Tibial artery (tissue), 4 donors: ENCODE data around the gene PRXL2C.
"Not testable (repeated sequence)": the region's sequence is repeated elsewhere in the genome, so short reads cannot be mapped to it uniquely, and the experiment has no call there.

Source experiments
- DNase-seq, 2 donors: peaks; one replicate each; pipeline ENCODE4 v3.0.0-alpha.2; 2019
- H3K27ac ChIP-seq, 2 donors: fragments of 200-600 bp; sonication (generic) in 1 of 2; 1 replicate in 1 of 2; 2 replicates in 1 of 2; pipeline ENCODE4 v1.5.1; 2018 to 2019; ENCODE audit warnings: mild to moderate bottlenecking in 1 of 2
- H3K27me3 ChIP-seq, 2 donors: fragments of 200-600 bp; sonication (generic) in 1 of 2; one replicate each; pipeline versions ENCODE4 v1.5.1 to v1.6.0; 2016 to 2019
- H3K36me3 ChIP-seq, 3 donors: fragments of 200-600 bp; sonication (generic) in 2 of 3; one replicate each; pipeline ENCODE4 v1.5.1; 2016 to 2019; ENCODE audit warnings: mild to moderate bottlenecking in 2 of 3
- H3K4me1 ChIP-seq, 4 donors: fragments of 200-600 bp; sonication (generic) in 2 of 4; 1 replicate in 3 of 4; 2 replicates in 1 of 4; pipeline ENCODE4 v1.5.1; 2016 to 2019
- H3K4me3 ChIP-seq, 2 donors: fragments of 200-600 bp; sonication (generic) in 1 of 2; 1 replicate in 1 of 2; 2 replicates in 1 of 2; pipeline ENCODE4 v1.5.1; 2018 to 2019; ENCODE audit warnings: mild to moderate bottlenecking in 2 of 2
- H3K9me3 ChIP-seq, 3 donors: fragments of 200-600 bp; sonication (generic) in 1 of 3; one replicate each; pipeline ENCODE4 v1.5.1; 2016 to 2019
- CTCF ChIP-seq, 2 experiments: fragments of 200-600 bp in 1 of 2; fragments of 450-650 bp in 1 of 2; IDR thresholded peaks; one replicate each; pipeline ENCODE4 v1.5.1; 2017 to 2019; ENCODE audit warnings: antibody characterized with exemption in 2 of 2, mild to moderate bottlenecking in 1 of 2, moderate library complexity in 1 of 2
- intact Hi-C: fragments of 100-400 bp; cut with DNase I; formaldehyde crosslinking; loops from one replicate; pipeline ENCODE4 v1.15.0; 2023; ENCODE audit warnings: low total_unique reads

The PRXL2C gene

DNA sequence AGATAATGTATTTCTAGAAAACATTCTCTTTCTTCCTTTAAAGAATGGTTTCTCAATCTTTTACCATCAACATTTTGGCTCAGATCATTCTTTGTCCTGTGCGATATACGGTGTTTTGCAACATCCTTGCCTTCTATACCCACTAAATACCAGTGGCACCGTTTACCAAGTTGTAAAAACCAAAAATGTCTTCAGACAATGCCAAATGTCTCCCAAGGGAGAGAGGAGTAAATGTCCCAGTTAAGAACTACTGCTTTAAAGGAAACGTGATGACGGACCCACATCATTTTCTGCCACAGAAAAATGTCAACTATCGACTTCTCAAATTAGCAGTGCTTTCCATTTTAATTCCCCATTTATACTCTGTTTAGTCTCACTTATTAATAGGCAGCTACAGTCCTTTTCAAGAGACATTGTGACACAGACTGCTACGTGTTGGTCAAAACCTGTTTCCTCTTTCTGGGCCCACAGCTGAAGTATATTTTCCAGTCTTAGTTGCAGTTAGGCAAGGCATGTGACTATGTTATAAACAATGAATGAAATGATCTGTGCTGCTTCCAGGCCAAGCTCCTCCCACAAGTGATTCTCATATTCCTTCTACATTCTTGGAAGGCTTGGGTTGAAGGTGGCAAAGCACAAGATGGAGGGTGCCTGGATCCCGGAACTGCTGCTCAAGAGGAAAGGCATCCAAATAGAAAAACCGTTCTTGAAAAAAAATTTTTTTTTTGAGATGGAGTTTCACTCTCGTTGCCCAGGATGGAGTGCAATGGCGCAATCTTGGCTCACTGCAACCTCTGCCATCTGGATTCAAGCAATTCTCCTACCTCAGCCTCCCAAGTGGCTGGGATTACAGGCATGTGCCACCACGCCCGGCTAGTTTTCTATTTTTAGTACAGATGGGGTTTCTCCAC, 8.8 kb downstream of the PRXL2C start:
- Histone ChIP-seq H3K9me3 (no peaks in the 10 kb centered on the region), H3K36me3 (peaks cover 74 to 89% (median 76%) of the 10 kb centered on the region in 3 donors), H3K27ac (peak overlapping the region; percentile 26 to 30), H3K4me3 (no peak overlapping the region), H3K27me3 (no peaks in the 10 kb centered on the region), H3K4me1 (peaks cover 0 to 14% (median 0%) of the 10 kb centered on the region in 4 donors)
- intact Hi-C loops = no loop called here
- no peak for TF ChIP-seq CTCF (IDR thresholded peaks at IDR 0.05)
- no peak for DNase-seq

- intact Hi-C loops = no loop called here
Observed at GRCh38 chr9:96644137-96644536, 11.0 kb downstream of the PRXL2C start.

GRCh38 chr9:96641514-96641913, 13.6 kb downstream of the PRXL2C start:
- no peak for DNase-seq

More at GRCh38 chr9:96644137-96644536, 11.0 kb downstream of the PRXL2C start:
- Histone ChIP-seq H3K27ac (no peak overlapping the region), H3K4me1 (peaks cover 0 to 14% (median 0%) of the 10 kb centered on the region in 4 donors), H3K36me3 (peaks cover 54 to 74% (median 55%) of the 10 kb centered on the region in 3 donors), H3K27me3 (no peaks in the 10 kb centered on the region), H3K9me3 (no peaks in the 10 kb centered on the region), H3K4me3 (no peak overlapping the region)
- no peak for DNase-seq
- no peak for TF ChIP-seq CTCF (IDR thresholded peaks at IDR 0.05)

GRCh38 chr9:96638606-96639364, 16.3 kb downstream of the PRXL2C start:
- Histone ChIP-seq H3K36me3 (peaks cover 15 to 26% (median 23%) of the 10 kb centered on the region in 3 donors), H3K9me3 (no peaks in the 10 kb centered on the region), H3K4me1 (no peaks in the 10 kb centered on the region), H3K27me3 (no peaks in the 10 kb centered on the region), H3K27ac (no peak overlapping the region), H3K4me3 (no peak overlapping the region)
- intact Hi-C loops = no loop called here
- no peak for DNase-seq
- no peak for TF ChIP-seq CTCF (IDR thresholded peaks at IDR 0.05)

More at GRCh38 chr9:96641514-96641913, 13.6 kb downstream of the PRXL2C start:
- TF ChIP-seq CTCF (IDR thresholded peaks at IDR 0.05) = no peak
- H3K9me3 ChIP-seq = no peaks in the 10 kb centered on the region
- peaks cover 37 to 52% (median 43%) of the 10 kb centered on the region in 3 donors for H3K36me3 ChIP-seq
- H3K4me1 ChIP-seq = peaks cover 0 to 9% (median 0%) of the 10 kb centered on the region in 4 donors
- intact Hi-C loops = no loop called here
- no peak overlapping the region for H3K27ac ChIP-seq
- H3K27me3 ChIP-seq = no peaks in the 10 kb centered on the region
- H3K4me3 ChIP-seq = no peak overlapping the region

DNA sequence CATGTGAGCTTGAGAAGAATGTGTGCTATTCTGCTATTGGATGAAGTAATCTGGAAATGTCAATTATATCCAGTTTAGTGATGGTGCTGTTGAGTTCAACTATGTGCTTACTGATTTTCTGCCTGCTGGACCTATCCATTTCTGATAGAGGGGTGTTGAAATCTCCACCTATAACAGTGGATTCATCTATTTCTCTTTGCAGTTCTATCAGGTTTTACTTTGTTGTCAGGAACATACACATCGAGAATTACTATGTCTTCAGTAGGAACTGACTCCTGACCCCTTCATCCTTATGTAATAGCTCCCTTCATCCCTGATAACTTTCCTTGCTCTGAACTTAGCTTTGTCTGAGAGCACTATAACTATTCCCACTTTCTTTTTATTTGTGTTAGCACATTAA, 18.7 kb downstream of the PRXL2C start:
- H3K36me3 ChIP-seq = peaks cover 0 to 7% (median 3%) of the 10 kb centered on the region in 3 donors
- no peak overlapping the region for H3K4me3 ChIP-seq
- no peak for TF ChIP-seq CTCF (IDR thresholded peaks at IDR 0.05)
- intact Hi-C loops = no loop called here
- H3K9me3 ChIP-seq = no peaks in the 10 kb centered on the region
- H3K27ac ChIP-seq = no peak overlapping the region
- no peaks in the 10 kb centered on the region for H3K4me1 ChIP-seq
- peaks cover 0 to 6% of the 10 kb centered on the region in 2 donors for H3K27me3 ChIP-seq
- no peak for DNase-seq

DNA sequence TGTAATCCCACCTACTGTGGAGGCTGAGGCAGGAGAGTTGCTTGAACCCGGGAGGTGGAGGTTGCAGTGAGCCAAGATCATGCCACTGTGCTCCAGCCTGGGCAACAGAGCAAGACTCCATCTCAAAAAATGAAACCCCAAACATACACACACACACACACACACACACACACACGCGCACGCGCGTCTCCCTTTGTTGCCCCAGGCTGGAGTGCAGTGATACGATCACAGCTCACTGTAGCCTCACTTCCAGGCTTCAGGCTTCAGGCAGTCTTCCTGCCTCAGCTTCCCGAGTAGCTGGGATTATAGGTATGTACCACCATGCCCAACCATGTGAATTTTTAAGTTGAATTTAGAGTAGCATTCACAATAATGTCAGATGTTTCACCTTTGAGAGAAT, 21.5 kb downstream of the PRXL2C start:
- H3K4me1 ChIP-seq, H3K27ac ChIP-seq, H3K36me3 ChIP-seq, DNase-seq, intact Hi-C loops, H3K4me3 ChIP-seq, H3K9me3 ChIP-seq: not testable (repeated sequence)
- peaks cover 0 to 14% of the 10 kb centered on the region in 2 donors for H3K27me3 ChIP-seq
